HG03039 (cell line): ENCODE results near the gene DLX6.

Source experiments
- ATAC-seq: cut with Tn5 transposase; IDR thresholded peaks from one replicate; pipeline ENCODE4 v1.9.1; 2021; ENCODE audit warnings: mild to moderate bottlenecking, moderate library complexity; ENCODE audit not compliant: unreplicated experiment

The DLX6 gene

DNA sequence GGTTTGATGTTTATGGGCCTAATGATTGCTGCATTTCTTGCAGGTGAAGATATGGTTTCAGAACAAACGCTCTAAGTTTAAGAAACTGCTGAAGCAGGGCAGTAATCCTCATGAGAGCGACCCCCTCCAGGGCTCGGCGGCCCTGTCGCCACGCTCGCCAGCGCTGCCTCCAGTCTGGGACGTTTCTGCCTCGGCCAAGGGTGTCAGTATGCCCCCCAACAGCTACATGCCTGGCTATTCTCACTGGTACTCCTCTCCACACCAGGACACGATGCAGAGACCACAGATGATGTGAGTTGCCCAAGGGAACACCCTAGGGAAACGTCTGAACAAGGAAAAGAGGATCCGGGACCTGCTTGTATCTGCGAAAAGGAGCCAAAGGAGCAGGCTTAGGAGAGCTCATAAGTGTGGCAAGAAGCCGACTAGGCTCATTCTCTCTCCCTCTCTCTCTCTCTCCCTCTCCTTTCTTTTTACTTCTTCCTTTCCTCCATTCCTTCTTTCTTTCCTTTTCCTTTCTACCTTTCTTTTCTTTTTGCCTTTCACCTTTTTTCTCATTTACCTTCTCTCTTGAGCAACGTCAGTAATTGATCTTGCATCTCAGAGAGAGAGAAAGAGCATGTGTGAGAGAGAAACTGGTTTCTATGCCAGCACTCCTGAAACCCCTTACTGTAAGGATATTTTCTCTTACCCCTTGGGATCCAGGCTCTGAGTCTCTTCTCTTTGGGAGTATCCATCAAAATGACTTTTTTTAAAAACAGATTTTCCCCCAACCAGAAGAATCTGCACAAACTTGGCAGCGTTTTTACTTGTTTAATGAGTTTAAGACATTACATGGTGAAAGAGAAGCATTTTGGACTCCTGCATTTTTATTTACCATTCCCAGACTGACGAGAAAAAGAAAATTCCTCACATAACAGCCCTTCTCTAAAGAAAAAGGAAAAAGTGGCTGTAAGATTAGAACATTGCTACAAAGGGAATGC is 4.7 kb downstream of the DLX6 start:
- no peak for ATAC-seq

GRCh38 chr7:97011104-97011503 is 5.8 kb downstream of the DLX6 start:
- ATAC-seq = no peak

GRCh38 chr7:97011536-97012364 is 6.4 kb downstream of the DLX6 start:
- ATAC-seq = no peak

GRCh38 chr7:97012365-97013133 is 7.2 kb downstream of the DLX6 start:
- no peak for ATAC-seq

GRCh38 chr7:97013134-97013844 is 7.9 kb downstream of the DLX6 start:
- no peak for ATAC-seq

GRCh38 chr7:97013845-97014134 is 8.4 kb downstream of the DLX6 start:
- ATAC-seq = no peak

GRCh38 chr7:97014145-97014750 is 8.9 kb downstream of the DLX6 start:
- ATAC-seq = no peak

GRCh38 chr7:97015279-97015678 is 9.9 kb downstream of the DLX6 start:
- ATAC-seq = no peak

GRCh38 chr7:97015756-97016380 is 10.5 kb downstream of the DLX6 start:
- ATAC-seq = no peak

- no peak for ATAC-seq
These were observed 11.2 kb downstream of the DLX6 start for GRCh38 chr7:97016381-97017191.

DNA sequence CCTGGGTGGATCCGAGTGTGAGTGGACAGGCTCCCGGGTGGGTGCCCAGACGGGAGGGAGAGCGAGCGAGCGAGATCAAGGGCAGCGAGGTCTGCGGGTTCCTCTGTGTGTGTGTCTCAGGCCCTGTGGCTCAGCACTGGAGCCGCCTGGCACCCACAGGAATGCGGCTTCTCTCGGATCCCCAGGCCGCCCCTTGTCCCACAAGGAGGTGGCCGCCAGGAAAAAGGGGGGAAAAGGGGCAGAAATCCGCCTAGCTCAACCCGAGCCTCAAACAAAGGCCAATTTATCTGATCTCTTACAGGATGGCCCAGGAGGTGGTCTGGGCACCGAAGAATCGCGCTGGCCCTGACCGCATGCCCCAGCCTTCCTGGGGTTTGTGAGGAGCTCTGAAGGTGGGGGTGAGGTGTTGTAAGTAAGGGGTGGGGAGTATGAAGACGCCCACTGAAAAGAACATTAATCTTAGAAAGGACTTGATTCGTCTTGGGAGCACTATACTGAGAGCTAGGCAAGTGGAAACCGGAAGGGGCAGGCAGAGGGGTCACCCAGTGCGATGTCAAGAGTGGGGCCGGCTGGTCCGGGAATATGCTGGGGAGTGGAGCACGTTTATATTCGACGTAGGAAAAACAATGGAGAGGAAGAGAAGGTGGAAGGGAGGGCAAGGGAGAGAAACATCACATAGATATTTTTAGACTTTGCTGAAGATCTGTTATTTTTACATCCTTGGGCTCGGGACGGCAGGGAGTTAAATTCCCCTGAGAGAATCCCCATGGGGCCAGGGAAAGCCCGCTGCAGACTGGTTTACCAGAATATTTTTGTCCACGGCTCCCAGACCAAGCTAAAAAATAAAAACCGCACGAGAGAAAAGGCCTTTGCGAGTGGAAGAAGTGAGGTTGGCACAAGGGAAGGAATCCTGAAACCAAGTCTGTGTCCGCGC is 12.1 kb downstream of the DLX6 start:
- no peak for ATAC-seq

DNA sequence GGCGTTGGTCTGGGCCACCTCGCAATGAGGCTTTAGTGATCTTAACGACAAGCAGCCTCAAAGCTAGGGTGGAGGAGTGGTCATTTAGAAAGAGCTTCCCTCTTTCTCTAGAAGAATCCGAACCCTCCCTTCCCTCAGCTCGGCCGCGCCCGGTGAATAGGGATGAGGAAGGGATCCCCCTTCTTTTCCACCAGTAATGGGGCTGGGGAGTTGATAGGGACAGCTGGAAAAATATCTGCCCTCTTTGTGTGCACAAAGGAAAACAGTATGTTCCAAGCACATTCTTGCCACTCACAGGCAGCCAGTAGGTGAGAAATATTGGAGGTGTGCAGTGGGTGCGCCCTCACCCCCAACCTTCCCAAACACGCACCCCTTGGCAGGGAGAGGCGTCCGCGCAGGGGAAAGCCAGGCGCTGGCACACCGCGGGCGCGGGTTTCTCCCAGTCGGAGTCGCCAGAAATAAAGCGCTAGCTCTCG is 12.8 kb downstream of the DLX6 start:
- no peak for ATAC-seq

- no peak for ATAC-seq
These were observed 13.6 kb downstream of the DLX6 start for GRCh38 chr7:97018791-97019531.

- no peak for ATAC-seq
These were observed 14.4 kb downstream of the DLX6 start for GRCh38 chr7:97019710-97020225.

DNA sequence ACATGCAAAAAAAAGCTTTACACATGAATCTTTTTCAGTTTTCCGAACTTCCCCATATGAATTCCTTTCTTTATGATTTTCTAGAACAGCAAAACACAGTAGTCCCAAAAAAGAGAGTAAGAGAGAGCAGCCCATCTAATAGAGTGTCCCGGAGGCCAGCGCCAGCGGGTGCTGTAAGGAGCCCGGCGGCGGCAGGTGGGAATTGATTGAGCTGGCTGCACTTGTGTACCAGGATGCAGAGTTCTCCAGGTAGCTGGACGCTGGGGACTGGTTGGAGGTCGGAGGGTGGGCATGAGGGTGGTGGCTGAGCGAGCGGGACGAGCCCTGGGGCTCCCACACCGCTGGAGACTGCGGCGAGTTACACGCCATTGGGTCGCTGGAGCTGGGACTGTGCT is 15.2 kb downstream of the DLX6 start:
- no peak for ATAC-seq

- no peak for ATAC-seq
These were observed 15.8 kb downstream of the DLX6 start for GRCh38 chr7:97020996-97021746.
